Suprapubic skin (tissue), 4 donors: ENCODE data around the gene LILRB2.
"Not testable (repeated sequence)": the region's sequence is repeated elsewhere in the genome, so short reads cannot be mapped to it uniquely, and the experiment has no call there.

ENCODE experiments used
- EP300 ChIP-seq: sonication (generic); formaldehyde crosslinking; IDR thresholded peaks from one replicate; pipeline ENCODE4 v1.6.1; 2017; ENCODE audit warnings: antibody characterized with exemption
- POLR2A ChIP-seq, 2 donors: fragments of 450-650 bp; IDR thresholded peaks; one replicate each; pipeline ENCODE4 v1.6.1; 2017; ENCODE audit warnings: antibody characterized with exemption in 2 of 2, mild to moderate bottlenecking in 2 of 2, moderate library complexity in 2 of 2
- POLR2AphosphoS5 ChIP-seq, 3 donors: sonication (generic); formaldehyde crosslinking; IDR thresholded peaks; one replicate each; pipeline ENCODE4 v1.6.1; 2017; ENCODE audit warnings: antibody characterized with exemption in 3 of 3
- TF ChIP-seq, protein P1 (sequence below), 2 donors: fragments of 200-600 bp in 1 of 2; fragments of 450-650 bp in 1 of 2; sonication (generic) in 1 of 2; IDR thresholded peaks; one replicate each; pipeline ENCODE4 v1.5.1; 2016 to 2019; ENCODE audit warnings: antibody characterized with exemption in 2 of 2, mild to moderate bottlenecking in 1 of 2, moderate library complexity in 1 of 2

DNA sequence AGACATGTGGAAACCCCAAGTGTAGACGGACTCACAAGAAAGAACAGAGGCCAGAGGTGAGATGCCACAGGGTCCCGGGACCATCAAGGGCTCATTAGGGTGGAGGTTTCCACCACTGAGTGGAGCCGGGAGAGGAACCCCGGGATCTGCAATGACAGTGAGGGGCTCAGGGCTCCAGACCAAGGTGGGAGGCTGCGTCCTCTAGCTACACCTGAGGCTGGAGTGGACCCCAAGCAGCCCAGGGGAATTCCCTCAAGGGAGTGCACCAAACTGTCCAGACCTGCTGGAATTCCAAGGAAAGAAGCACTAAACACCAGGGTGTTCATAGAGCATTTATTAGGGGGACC, 792 bp upstream of the LILRB2 start:
- TF ChIP-seq, protein P1, sequence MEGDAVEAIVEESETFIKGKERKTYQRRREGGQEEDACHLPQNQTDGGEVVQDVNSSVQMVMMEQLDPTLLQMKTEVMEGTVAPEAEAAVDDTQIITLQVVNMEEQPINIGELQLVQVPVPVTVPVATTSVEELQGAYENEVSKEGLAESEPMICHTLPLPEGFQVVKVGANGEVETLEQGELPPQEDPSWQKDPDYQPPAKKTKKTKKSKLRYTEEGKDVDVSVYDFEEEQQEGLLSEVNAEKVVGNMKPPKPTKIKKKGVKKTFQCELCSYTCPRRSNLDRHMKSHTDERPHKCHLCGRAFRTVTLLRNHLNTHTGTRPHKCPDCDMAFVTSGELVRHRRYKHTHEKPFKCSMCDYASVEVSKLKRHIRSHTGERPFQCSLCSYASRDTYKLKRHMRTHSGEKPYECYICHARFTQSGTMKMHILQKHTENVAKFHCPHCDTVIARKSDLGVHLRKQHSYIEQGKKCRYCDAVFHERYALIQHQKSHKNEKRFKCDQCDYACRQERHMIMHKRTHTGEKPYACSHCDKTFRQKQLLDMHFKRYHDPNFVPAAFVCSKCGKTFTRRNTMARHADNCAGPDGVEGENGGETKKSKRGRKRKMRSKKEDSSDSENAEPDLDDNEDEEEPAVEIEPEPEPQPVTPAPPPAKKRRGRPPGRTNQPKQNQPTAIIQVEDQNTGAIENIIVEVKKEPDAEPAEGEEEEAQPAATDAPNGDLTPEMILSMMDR (IDR thresholded peaks at IDR 0.05), result not testable (repeated sequence)
- TF ChIP-seq POLR2A (IDR thresholded peaks at IDR 0.05); EP300; POLR2AphosphoS5 (IDR thresholded peaks at IDR 0.05): not testable (repeated sequence)
